ENCODE results near the gene DACH1.

DACH1 gene

GRCh38 chr13:71578048-71578447 is 289.0 kb downstream of the DACH1 start:
- no peak for DNase-seq (ENCODE audit: low read depth)
- TF ChIP-seq MAX (IDR thresholded peaks at IDR 0.05; ENCODE audit: low read depth, low read length) (no peak), POLR2A (IDR thresholded peaks at IDR 0.05; ENCODE audit: extremely low read depth, insufficient read length) (no peak), MYC (IDR thresholded peaks at IDR 0.05; ENCODE audit: low read depth, low read length) (no peak), CTCF (IDR thresholded peaks at IDR 0.05; ENCODE audit: low read depth, low read length) (no peak)

GRCh38 chr13:71577127-71577526 is 289.9 kb downstream of the DACH1 start:
- no peak overlapping the region for H3K4me3 ChIP-seq (ENCODE audit: low read depth, low read length)
- TF ChIP-seq MAX (IDR thresholded peaks at IDR 0.05; ENCODE audit: low read depth, low read length) (no peak), CTCF (IDR thresholded peaks at IDR 0.05; ENCODE audit: low read depth, low read length) (no peak)
- DNase-seq (ENCODE audit: low read depth) = no peak

More at GRCh38 chr13:71578048-71578447, 289.0 kb downstream of the DACH1 start:
- H3K4me3 ChIP-seq (ENCODE audit: low read depth, low read length) = no peak overlapping the region

GRCh38 chr13:71576571-71576970 is 290.4 kb downstream of the DACH1 start:
- TF ChIP-seq MAX (IDR thresholded peaks at IDR 0.05; ENCODE audit: low read depth, low read length) (no peak), POLR2A (IDR thresholded peaks at IDR 0.05; ENCODE audit: extremely low read depth, insufficient read length) (no peak)
- no peak overlapping the region for H3K4me3 ChIP-seq (ENCODE audit: low read depth, low read length)
- DNase-seq (ENCODE audit: low read depth) = no peak

- DNase-seq (ENCODE audit: low read depth) = no peak
- TF ChIP-seq MYC (IDR thresholded peaks at IDR 0.05; ENCODE audit: low read depth, low read length) (no peak), CTCF (IDR thresholded peaks at IDR 0.05; ENCODE audit: low read depth, low read length) (no peak), MAX (IDR thresholded peaks at IDR 0.05; ENCODE audit: low read depth, low read length) (no peak), POLR2A (IDR thresholded peaks at IDR 0.05; ENCODE audit: extremely low read depth, insufficient read length) (no peak)
- H3K4me3 ChIP-seq (ENCODE audit: low read depth, low read length) = no peak overlapping the region
These were observed 320.1 kb downstream of the DACH1 start for GRCh38 chr13:71546881-71547280.

GRCh38 chr13:71540098-71540497 is 326.9 kb downstream of the DACH1 start:
- DNase-seq (ENCODE audit: low read depth) = no peak
- TF ChIP-seq MYC (IDR thresholded peaks at IDR 0.05; ENCODE audit: low read depth, low read length) (no peak), CTCF (IDR thresholded peaks at IDR 0.05; ENCODE audit: low read depth, low read length) (no peak), MAX (IDR thresholded peaks at IDR 0.05; ENCODE audit: low read depth, low read length) (no peak), POLR2A (IDR thresholded peaks at IDR 0.05; ENCODE audit: extremely low read depth, insufficient read length) (no peak)
- H3K4me3 ChIP-seq (ENCODE audit: low read depth, low read length) = no peak overlapping the region

GRCh38 chr13:71536201-71536600 is 330.8 kb downstream of the DACH1 start:
- no peak for DNase-seq (ENCODE audit: low read depth)
- no peak for TF ChIP-seq POLR2A (IDR thresholded peaks at IDR 0.05; ENCODE audit: extremely low read depth, insufficient read length)
- no peak for TF ChIP-seq CTCF (IDR thresholded peaks at IDR 0.05; ENCODE audit: low read depth, low read length)
- no peak for TF ChIP-seq MYC (IDR thresholded peaks at IDR 0.05; ENCODE audit: low read depth, low read length)
- TF ChIP-seq MAX (IDR thresholded peaks at IDR 0.05; ENCODE audit: low read depth, low read length) = no peak
- H3K4me3 ChIP-seq (ENCODE audit: low read depth, low read length) = no peak overlapping the region

Measured in NB4 (cell line).